Adrenal gland (tissue), 5 donors: ENCODE data around the gene LIMK2.

Experiments
- CTCF ChIP-seq, 6 experiments: fragments of 450-650 bp in 4 of 6; fragments of 200-600 bp in 2 of 6; sonication (generic) in 1 of 6; IDR thresholded peaks; 1 replicate in 5 of 6; 2 replicates in 1 of 6; pipeline versions ENCODE4 v1.5.1 to v1.8.0; 2016 to 2021; ENCODE audit warnings: antibody characterized with exemption in 6 of 6, mild to moderate bottlenecking in 2 of 6, moderate library complexity in 1 of 6
- POLR2A ChIP-seq, 2 donors: fragments of 450-650 bp; IDR thresholded peaks; one replicate each; pipeline ENCODE4 v1.6.1; 2017; ENCODE audit warnings: antibody characterized with exemption in 2 of 2, mild to moderate bottlenecking in 2 of 2, moderate library complexity in 1 of 2
- donor health status: DM: no; HTN: no; CAD: no.

- no peak for TF ChIP-seq CTCF (IDR thresholded peaks at IDR 0.05)
- no peak for TF ChIP-seq POLR2A (IDR thresholded peaks at IDR 0.05)
These were observed 62.9 kb downstream of the LIMK2 start for GRCh38 chr22:31275018-31275417.
